Endodermal cell (in vitro differentiated cells): ENCODE data around the gene AGPS. TPM values are rescaled to one million over a fixed set of nuclear protein-coding genes. Genes with fewer than 3 reads are reported as not detected.

Experiments used
- DNase-seq: peaks from one replicate; pipeline ENCODE4 v3.0.0-alpha.2; 2017
- H3K27ac ChIP-seq: 2 replicates; pipeline ENCODE4 v1.5.1; 2013; ENCODE audit warnings: mild to moderate bottlenecking, low read depth, low read length, moderate library complexity
- H3K27me3 ChIP-seq: 2 replicates; pipeline ENCODE4 v1.6.1; 2013; ENCODE audit warnings: mild to moderate bottlenecking, low read length, moderate library complexity; ENCODE audit not compliant: insufficient read depth, control insufficient read depth, poor library complexity, severe bottlenecking
- H3K36me3 ChIP-seq: 2 replicates; pipeline ENCODE4 v1.7.0; 2013; ENCODE audit warnings: mild to moderate bottlenecking, low read length, moderate library complexity; ENCODE audit not compliant: control insufficient read depth, insufficient read depth
- H3K4me1 ChIP-seq: one replicate; pipeline ENCODE4 v1.7.0; 2013; ENCODE audit warnings: low read length; ENCODE audit not compliant: control insufficient read depth, insufficient read depth
- H3K4me3 ChIP-seq: 2 replicates; pipeline ENCODE4 v1.5.1; 2013; ENCODE audit warnings: mild to moderate bottlenecking, low read length, moderate library complexity
- H3K9ac ChIP-seq: 2 replicates; pipeline ENCODE4 v1.6.1; 2013; ENCODE audit warnings: mild to moderate bottlenecking, low read length, moderate library complexity; ENCODE audit not compliant: poor library complexity, severe bottlenecking; ENCODE audit errors: extremely low read depth
- H3K9me3 ChIP-seq: 2 replicates; pipeline ENCODE4 v1.6.1; 2013; ENCODE audit warnings: mild to moderate bottlenecking, low read length, moderate library complexity; ENCODE audit not compliant: control insufficient read depth
- H3K27ac Mint-ChIP-seq: 2 replicates; pipeline ENCODE4 v1.8.0; 2020; ENCODE audit warnings: mixed read lengths
- H3K27me3 Mint-ChIP-seq: 2 replicates; pipeline ENCODE4 v1.8.0; 2021; ENCODE audit warnings: mild to moderate bottlenecking, mixed read lengths; ENCODE audit not compliant: insufficient read depth
- H3K36me3 Mint-ChIP-seq: 2 replicates; pipeline ENCODE4 v1.8.0; 2020; ENCODE audit warnings: low read depth, mixed read lengths
- H3K4me1 Mint-ChIP-seq: 2 replicates; pipeline ENCODE4 v1.8.0; 2020; ENCODE audit warnings: mixed read lengths
- H3K4me3 Mint-ChIP-seq: 2 replicates; pipeline ENCODE4 v1.8.0; 2020; ENCODE audit warnings: mild to moderate bottlenecking, moderate library complexity, mixed read lengths
- H3K9me3 Mint-ChIP-seq: 2 replicates; pipeline ENCODE4 v1.8.0; 2020; ENCODE audit warnings: mild to moderate bottlenecking, mixed read lengths
- CTCF ChIP-seq: fragments of 200-600 bp; sonication (generic); conservative IDR thresholded peaks from 2 replicates; pipeline ENCODE4 v1.5.0; 2021; ENCODE audit warnings: antibody characterized with exemption, mild to moderate bottlenecking
- WGBS, 2 experiments: methylation state at CpG; one replicate each; pipeline versions ENCODE4 v1.1.5 to v1.1.7; 2013; ENCODE audit warnings: missing lambda C conversion rate in 2 of 2, mixed read lengths in 1 of 2; ENCODE audit not compliant: insufficient coverage in 1 of 2, insufficient read length in 1 of 2; 5-methylcytosine and 5-hydroxymethylcytosine counted together
- total RNA-seq, 2 donors: library from RNA; stranded (reverse); fragmentation: NEBNext Ultra II Directional in 1 of 2; extraction: Animal tissue kit (Norgen Biotek cat#: 25700) in 1 of 2; gene quantifications; 2 replicates in 1 of 2; 3 replicates in 1 of 2; pipeline ENCODE4 v1.2.1, GENCODE V29; 2021

Gene AGPS
- total RNA-seq, 2 donors from 2014 or later = 76.8 to 86.1 TPM

DNA sequence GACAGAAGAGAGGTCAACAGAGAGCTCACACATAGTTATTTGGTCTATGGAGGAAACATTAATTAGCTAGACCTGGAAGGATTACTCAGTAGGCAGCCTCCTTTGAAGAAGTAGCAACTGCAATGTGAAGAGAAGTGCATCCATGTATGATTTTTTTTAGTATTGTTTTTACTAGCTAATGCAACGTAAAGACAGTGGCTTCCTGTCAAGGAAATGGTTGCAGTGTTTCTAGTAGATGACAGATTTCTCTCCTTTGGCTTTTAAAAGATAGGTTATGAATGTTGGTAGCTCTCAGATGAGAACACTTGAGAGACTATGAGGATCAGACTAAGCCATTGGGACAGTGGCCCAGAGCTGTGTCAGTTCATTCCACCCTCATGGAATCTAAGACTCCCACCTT is 175.8 kb downstream of the AGPS start:
- H3K9me3 ChIP-seq = no peaks in the 10 kb centered on the region
- Mint-ChIP-seq H3K9me3 (no peaks in the 10 kb centered on the region), H3K27me3 (peaks cover 6% of the 10 kb centered on the region), H3K4me3 (no peak overlapping the region), H3K36me3 (no peaks in the 10 kb centered on the region), H3K4me1 (peaks cover 4% of the 10 kb centered on the region), H3K27ac (no peak overlapping the region)
- H3K4me3 ChIP-seq = no peak overlapping the region
- no peak for TF ChIP-seq CTCF
- H3K27ac ChIP-seq = no peak overlapping the region
- WGBS, 2 experiments = 80 to 85% methylated on average over 1 of the region's 1 CpG
- H3K27me3 ChIP-seq = no peaks in the 10 kb centered on the region
- no peak overlapping the region for H3K9ac ChIP-seq
- no peaks in the 10 kb centered on the region for H3K36me3 ChIP-seq
- H3K4me1 ChIP-seq = no peaks in the 10 kb centered on the region
- no peak for DNase-seq

DNA sequence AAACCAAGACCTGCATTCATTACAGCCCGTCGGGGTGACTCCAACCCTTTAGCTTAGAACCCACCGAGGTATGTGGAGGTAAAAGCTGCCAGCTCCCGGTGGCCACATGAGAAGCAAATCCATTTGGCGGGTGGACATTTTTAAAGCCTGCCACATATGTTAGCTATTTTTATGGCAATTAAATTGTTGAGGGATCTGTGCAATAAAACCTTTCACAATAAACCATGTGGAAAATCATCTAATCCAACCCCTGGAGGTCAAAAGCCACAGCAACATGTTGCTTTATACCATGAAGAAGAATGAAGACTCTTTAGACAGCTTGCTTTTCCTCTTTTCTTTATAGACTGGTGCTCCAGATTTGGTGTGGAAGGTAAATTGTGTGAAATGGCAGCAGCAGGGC is 176.3 kb downstream of the AGPS start:
- Mint-ChIP-seq H3K36me3 (no peaks in the 10 kb centered on the region), H3K27me3 (peaks cover 6% of the 10 kb centered on the region), H3K9me3 (no peaks in the 10 kb centered on the region), H3K4me3 (no peak overlapping the region), H3K27ac (no peak overlapping the region), H3K4me1 (peaks cover 4% of the 10 kb centered on the region)
- TF ChIP-seq CTCF = no peak
- H3K9me3 ChIP-seq = no peaks in the 10 kb centered on the region
- H3K27ac ChIP-seq = no peak overlapping the region
- no peak overlapping the region for H3K4me3 ChIP-seq
- H3K9ac ChIP-seq = no peak overlapping the region
- H3K27me3 ChIP-seq = no peaks in the 10 kb centered on the region
- H3K36me3 ChIP-seq = no peaks in the 10 kb centered on the region
- DNase-seq = no peak
- 90 to 94% methylated on average over 4 to 5 of the region's 5 CpGs for WGBS, 2 experiments
- no peaks in the 10 kb centered on the region for H3K4me1 ChIP-seq

DNA sequence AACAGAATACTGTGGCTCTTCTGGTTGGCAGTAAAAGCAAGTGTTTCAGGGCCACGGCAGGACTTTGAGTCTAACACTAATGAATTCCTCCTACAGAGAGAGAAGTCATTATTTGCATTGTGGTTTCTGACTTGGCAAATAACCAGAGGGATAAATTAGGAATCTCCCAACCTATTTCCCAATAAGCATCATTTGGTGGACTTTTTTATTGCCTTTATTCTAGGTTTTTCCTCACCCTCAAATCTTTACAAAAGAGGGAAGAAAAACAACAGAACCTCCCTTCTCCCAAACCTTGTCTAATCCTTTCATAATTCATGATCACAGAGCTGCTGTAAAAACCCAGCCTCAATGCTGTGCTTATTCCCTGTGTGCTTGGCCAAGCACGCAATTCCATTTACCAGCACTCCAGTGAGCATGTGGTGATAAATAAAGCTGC is 179.7 kb downstream of the AGPS start:
- no peak overlapping the region for H3K27ac Mint-ChIP-seq
- 82 to 93% methylated on average over 2 of the region's 2 CpGs for WGBS, 2 experiments
- Histone ChIP-seq H3K36me3 (no peaks in the 10 kb centered on the region), H3K9ac (no peak overlapping the region), H3K4me3 (no peak overlapping the region), H3K27me3 (no peaks in the 10 kb centered on the region), H3K27ac (no peak overlapping the region), H3K4me1 (peaks cover 5% of the 10 kb centered on the region), H3K9me3 (no peaks in the 10 kb centered on the region)
- peaks cover 6% of the 10 kb centered on the region for H3K27me3 Mint-ChIP-seq
- H3K9me3 Mint-ChIP-seq = no peaks in the 10 kb centered on the region
- H3K4me3 Mint-ChIP-seq = no peak overlapping the region
- H3K36me3 Mint-ChIP-seq = no peaks in the 10 kb centered on the region
- DNase-seq = no peak
- TF ChIP-seq CTCF = no peak
- peaks cover 2% of the 10 kb centered on the region for H3K4me1 Mint-ChIP-seq
